H9 (cell line): ENCODE results near the gene FMOD. TPM values are rescaled to one million over a fixed set of nuclear protein-coding genes. Genes with fewer than 3 reads are reported as not detected.

Experiments
- DNase-seq: peaks from one replicate; pipeline ENCODE4 v3.0.0-alpha.2; 2017
- H2AFZ ChIP-seq: one replicate; pipeline ENCODE4 v1.6.1; 2013; ENCODE audit warnings: mild to moderate bottlenecking, low read length, control low read depth, moderate library complexity
- H2AK5ac ChIP-seq: 2 replicates; pipeline ENCODE4 v1.6.1; 2013; ENCODE audit warnings: low read length, control low read depth, mixed read lengths; ENCODE audit not compliant: insufficient read length
- H2BK120ac ChIP-seq: one replicate; pipeline ENCODE4 v1.6.1; 2013; ENCODE audit warnings: low read depth, mild to moderate bottlenecking, low read length, control low read depth, inconsistent platforms; ENCODE audit not compliant: poor library complexity, severe bottlenecking
- H2BK12ac ChIP-seq: 2 replicates; pipeline ENCODE4 v1.6.1; 2013; ENCODE audit warnings: low read length, control low read depth, mixed read lengths, low read depth; ENCODE audit not compliant: insufficient read length
- H2BK15ac ChIP-seq: 2 replicates; pipeline ENCODE4 v1.6.1; 2013; ENCODE audit warnings: low read depth, low read length, control low read depth
- H2BK20ac ChIP-seq: one replicate; pipeline ENCODE4 v1.6.1; 2013; ENCODE audit warnings: low read depth, mild to moderate bottlenecking, low read length, control low read depth, inconsistent platforms; ENCODE audit not compliant: poor library complexity, severe bottlenecking
- H2BK5ac ChIP-seq: 2 replicates; pipeline ENCODE4 v1.6.1; 2013; ENCODE audit warnings: low read length, control low read depth, mixed read lengths; ENCODE audit not compliant: insufficient read length
- H3K14ac ChIP-seq: 2 replicates; pipeline ENCODE4 v1.6.1; 2013; ENCODE audit warnings: low read length, control low read depth; ENCODE audit not compliant: insufficient read depth
- H3K18ac ChIP-seq: 2 replicates; pipeline ENCODE4 v1.6.1; 2013; ENCODE audit warnings: low read depth, mild to moderate bottlenecking, mixed read lengths, low read length, control low read depth; ENCODE audit not compliant: insufficient read length
- H3K23ac ChIP-seq: 2 replicates; pipeline ENCODE4 v1.6.1; 2013; ENCODE audit warnings: low read length, control low read depth, mixed read lengths, low read depth; ENCODE audit not compliant: insufficient read length
- H3K23me2 ChIP-seq: 2 replicates; pipeline ENCODE4 v1.6.1; 2013; ENCODE audit warnings: low read depth, mild to moderate bottlenecking, mixed read lengths, low read length, control low read depth; ENCODE audit not compliant: insufficient read length, poor library complexity, severe bottlenecking
- H3K27ac ChIP-seq: 2 replicates; pipeline ENCODE4 v1.5.1; 2013; ENCODE audit warnings: low read length, control low read depth, mixed read lengths, low read depth; ENCODE audit not compliant: insufficient read length
- H3K27me3 ChIP-seq: 2 replicates; pipeline ENCODE4 v1.6.1; 2013; ENCODE audit warnings: low read length, control low read depth, inconsistent platforms; ENCODE audit not compliant: insufficient read depth
- H3K4ac ChIP-seq: 2 replicates; pipeline ENCODE4 v1.6.1; 2013; ENCODE audit warnings: low read depth, mild to moderate bottlenecking, control low read depth, inconsistent platforms, low read length, moderate library complexity
- H3K4me1 ChIP-seq: 2 replicates; pipeline ENCODE4 v1.6.1; 2013; ENCODE audit warnings: low read length, control low read depth, inconsistent platforms; ENCODE audit not compliant: insufficient read depth
- H3K4me2 ChIP-seq: 2 replicates; pipeline ENCODE4 v1.6.1; 2013; ENCODE audit warnings: low read length, control low read depth, mixed read lengths; ENCODE audit not compliant: insufficient read length, insufficient read depth
- H3K56ac ChIP-seq: 2 replicates; pipeline ENCODE4 v1.6.1; 2013; ENCODE audit warnings: low read depth, mild to moderate bottlenecking, mixed read lengths, low read length, control low read depth; ENCODE audit not compliant: insufficient read length
- H3K79me1 ChIP-seq: 2 replicates; pipeline ENCODE4 v1.6.1; 2013; ENCODE audit warnings: low read depth, mild to moderate bottlenecking, moderate library complexity, low read length, control low read depth, inconsistent platforms; ENCODE audit not compliant: insufficient read depth, poor library complexity, severe bottlenecking
- H3K79me2 ChIP-seq: 2 replicates; pipeline ENCODE4 v1.6.1; 2013; ENCODE audit warnings: low read length, control low read depth, inconsistent platforms; ENCODE audit not compliant: insufficient read depth
- H3K9ac ChIP-seq: 2 replicates; pipeline ENCODE4 v1.6.1; 2013; ENCODE audit warnings: low read length, control low read depth, mixed read lengths; ENCODE audit not compliant: insufficient read length; ENCODE audit errors: extremely low read depth
- H3K9me3 ChIP-seq: one replicate; pipeline ENCODE4 v1.6.1; 2013; ENCODE audit warnings: low read depth, low read length, inconsistent platforms; ENCODE audit not compliant: control insufficient read depth
- H3T11ph ChIP-seq: one replicate; pipeline ENCODE4 v1.6.1; 2013; ENCODE audit warnings: mild to moderate bottlenecking, low read length, control low read depth, inconsistent platforms
- H4K20me1 ChIP-seq: one replicate; pipeline ENCODE4 v1.6.1; 2013; ENCODE audit not compliant: control insufficient read depth, insufficient read length, insufficient read depth
- H4K5ac ChIP-seq: 2 replicates; pipeline ENCODE4 v1.6.1; 2013; ENCODE audit warnings: low read depth, mild to moderate bottlenecking, mixed read lengths, low read length, control low read depth; ENCODE audit not compliant: insufficient read length
- H4K8ac ChIP-seq: replicated peaks from 2 replicates; pipeline ENCODE4 v1.6.1; 2013; ENCODE audit warnings: low read length, control low read depth, mixed read lengths, low read depth; ENCODE audit not compliant: insufficient read length
- H4K91ac ChIP-seq: 2 replicates; pipeline ENCODE4 v1.6.1; 2013; ENCODE audit warnings: low read depth, mild to moderate bottlenecking, moderate library complexity, mixed read lengths, low read length, control low read depth; ENCODE audit not compliant: insufficient read length
- H3K27ac Mint-ChIP-seq, 3 experiments: 2 replicates in 2 of 3; 3 replicates in 1 of 3; pipeline ENCODE4 v1.8.0; 2020 to 2021; ENCODE audit warnings: mixed read lengths in 3 of 3, mild to moderate bottlenecking in 1 of 3, moderate library complexity in 1 of 3
- H3K27me3 Mint-ChIP-seq: 2 replicates; pipeline ENCODE4 v1.8.0; 2021; ENCODE audit warnings: low read depth, mild to moderate bottlenecking, moderate library complexity, mixed read lengths
- H3K36me3 Mint-ChIP-seq, 3 experiments: 2 replicates in 2 of 3; 3 replicates in 1 of 3; pipeline ENCODE4 v1.8.0; 2020 to 2021; ENCODE audit warnings: low read depth in 3 of 3, mixed read lengths in 3 of 3; ENCODE audit not compliant: insufficient read depth in 1 of 3
- H3K4me1 Mint-ChIP-seq, 2 experiments: 2 replicates each; pipeline ENCODE4 v1.8.0; 2020; ENCODE audit warnings: mixed read lengths in 2 of 2
- H3K4me3 Mint-ChIP-seq, 2 experiments: 2 replicates in 1 of 2; 3 replicates in 1 of 2; pipeline ENCODE4 v1.8.0; 2020 to 2021; ENCODE audit warnings: mild to moderate bottlenecking in 2 of 2, mixed read lengths in 2 of 2, moderate library complexity in 1 of 2
- H3K9me3 Mint-ChIP-seq, 2 experiments: 2 replicates in 1 of 2; 3 replicates in 1 of 2; pipeline ENCODE4 v1.8.0; 2020; ENCODE audit warnings: mild to moderate bottlenecking in 2 of 2, mixed read lengths in 2 of 2, moderate library complexity in 1 of 2
- WGBS: extraction: QIAGEN DNeasy Blood & Tissue Kit; methylation state at CpG from one replicate; pipeline ENCODE4 v1.1.7; 2013; ENCODE audit warnings: missing lambda C conversion rate, low lambda C conversion rate, mixed read lengths; ENCODE audit not compliant: insufficient read length; ENCODE audit errors: extremely low coverage; 5-methylcytosine and 5-hydroxymethylcytosine counted together
- total RNA-seq: library from RNA; stranded (reverse); gene quantifications from 2 replicates; pipeline ENCODE4 v1.2.1, GENCODE V29; 2021
- TF ChIP-seq, protein P1 (sequence below): fragments of 200-600 bp; sonication (generic); conservative IDR thresholded peaks from 3 replicates; pipeline ENCODE4 v1.8.0; 2021; ENCODE audit warnings: antibody characterized with exemption, mild to moderate bottlenecking

Gene FMOD
- total RNA-seq, 1 experiment from 2014 or later = not detected

- no peaks in the 10 kb centered on the region for H3K9me3 ChIP-seq
- no peaks in the 10 kb centered on the region for H4K20me1 ChIP-seq
- no peak for DNase-seq
- H4K91ac ChIP-seq = peak overlapping the region; percentile 4
- H3K9ac ChIP-seq = no peak overlapping the region
- no peak overlapping the region for H4K8ac ChIP-seq
- Mint-ChIP-seq H3K27ac (peak overlapping the region in 2 of 3 experiments; percentile 80 to 93; a peak in 3 of 7 replicates), H3K36me3 (no peaks in the 10 kb centered on the region), H3K4me3 (peak overlapping the region; percentile 49 to 70; a peak in 3 of 5 replicates), H3K27me3 (peaks cover 89% of the 10 kb centered on the region), H3K9me3 (no peaks in the 10 kb centered on the region; a peak in 1 of 5 replicates), H3K4me1 (peaks cover 49 to 54% of the 10 kb centered on the region in 2 experiments)
- no peaks in the 10 kb centered on the region for H3K79me1 ChIP-seq
- H3K4ac ChIP-seq = no peak overlapping the region
- H2BK12ac ChIP-seq = peak overlapping the region; percentile 77
- peaks cover 6% of the 10 kb centered on the region; the same call in 1 of the 2 replicates for H3K27me3 ChIP-seq
- H3K4me1 ChIP-seq = peaks cover 10% of the 10 kb centered on the region; the same call in 1 of the 2 replicates
- no peak overlapping the region for H2BK5ac ChIP-seq
- H2AFZ ChIP-seq = no peak overlapping the region
- H3K18ac ChIP-seq = peak overlapping the region; percentile 84
- no peak overlapping the region for H2BK120ac ChIP-seq
- H2BK15ac ChIP-seq = no peak overlapping the region
- H3K27ac ChIP-seq = no peak overlapping the region
- H2AK5ac ChIP-seq = no peak overlapping the region
- H3K56ac ChIP-seq = no peak overlapping the region
- no peak overlapping the region for H4K5ac ChIP-seq
- H3K23ac ChIP-seq = no peak overlapping the region
- H3K23me2 ChIP-seq = peaks cover 2% of the 10 kb centered on the region
- peak overlapping the region; percentile 87; the same call in 1 of the 2 replicates for H3K14ac ChIP-seq
- no CpG with 5 or more reads among the region's 17 CpGs for WGBS
- peak overlapping the region; percentile 48 for H3K4me2 ChIP-seq
- no peak overlapping the region for H2BK20ac ChIP-seq
- TF ChIP-seq, protein P1, sequence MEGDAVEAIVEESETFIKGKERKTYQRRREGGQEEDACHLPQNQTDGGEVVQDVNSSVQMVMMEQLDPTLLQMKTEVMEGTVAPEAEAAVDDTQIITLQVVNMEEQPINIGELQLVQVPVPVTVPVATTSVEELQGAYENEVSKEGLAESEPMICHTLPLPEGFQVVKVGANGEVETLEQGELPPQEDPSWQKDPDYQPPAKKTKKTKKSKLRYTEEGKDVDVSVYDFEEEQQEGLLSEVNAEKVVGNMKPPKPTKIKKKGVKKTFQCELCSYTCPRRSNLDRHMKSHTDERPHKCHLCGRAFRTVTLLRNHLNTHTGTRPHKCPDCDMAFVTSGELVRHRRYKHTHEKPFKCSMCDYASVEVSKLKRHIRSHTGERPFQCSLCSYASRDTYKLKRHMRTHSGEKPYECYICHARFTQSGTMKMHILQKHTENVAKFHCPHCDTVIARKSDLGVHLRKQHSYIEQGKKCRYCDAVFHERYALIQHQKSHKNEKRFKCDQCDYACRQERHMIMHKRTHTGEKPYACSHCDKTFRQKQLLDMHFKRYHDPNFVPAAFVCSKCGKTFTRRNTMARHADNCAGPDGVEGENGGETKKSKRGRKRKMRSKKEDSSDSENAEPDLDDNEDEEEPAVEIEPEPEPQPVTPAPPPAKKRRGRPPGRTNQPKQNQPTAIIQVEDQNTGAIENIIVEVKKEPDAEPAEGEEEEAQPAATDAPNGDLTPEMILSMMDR = no peak
- no peak overlapping the region for H3T11ph ChIP-seq
- no peaks in the 10 kb centered on the region for H3K79me2 ChIP-seq
Measured at GRCh38 chr1:203291201-203292096, 59.5 kb downstream of the FMOD start.

Other genes with a start within 250 kb of the FMOD start
- gene ADORA1, start 223.4 kb downstream of the FMOD start, total RNA-seq = 1.3 and 3.0 TPM in 2 replicates
- not detected in 2 replicates for gene MYBPH, start 175.3 kb downstream of the FMOD start, total RNA-seq
- gene CHI3L1, start 164.4 kb downstream of the FMOD start, total RNA-seq = not detected in 2 replicates
- not detected in 2 replicates for gene CHIT1, start 121.4 kb downstream of the FMOD start, total RNA-seq
- 2.9 and 4.1 TPM in 2 replicates for gene BTG2, start 45.6 kb downstream of the FMOD start, total RNA-seq
- 0.07 and 0.09 TPM in 2 replicates for gene PRELP, start 124.7 kb upstream of the FMOD start, total RNA-seq
- 0.68 and 1.1 TPM in 2 replicates for gene OPTC, start 143.0 kb upstream of the FMOD start, total RNA-seq